ENCODE measurements around the gene TMEM100. TPM values are rescaled to one million over a fixed set of nuclear protein-coding genes. Genes with fewer than 3 reads are reported as not detected.

TMEM100 gene
- polyA plus RNA-seq, 1 donor from 2014 or later, result not detected

GRCh38 chr17:55723488-55723848, 804 bp upstream of the TMEM100 start:
- no peaks in the 10 kb centered on the region for H3K79me2 ChIP-seq (replicated peaks; ENCODE audit: insufficient read depth, low read length)
- H3K27ac ChIP-seq (ENCODE audit: low read length), result no peak overlapping the region
- H2AFZ ChIP-seq (ENCODE audit: low read depth, low read length), result no peak overlapping the region
- no peaks in the 10 kb centered on the region for H3K9me2 ChIP-seq (ENCODE audit: insufficient read depth, low read length)
- TF ChIP-seq SMC3 (conservative IDR thresholded peaks at IDR 0.05; ENCODE audit: poor library complexity) (no peak), EZH2 (IDR thresholded peaks at IDR 0.05; ENCODE audit: borderline replicate concordance, insufficient read depth, low read length, poor library complexity, severe bottlenecking) (no peak), EP300 (conservative IDR thresholded peaks at IDR 0.05; ENCODE audit: poor library complexity, severe bottlenecking) (no peak), POLR2AphosphoS5 (IDR thresholded peaks at IDR 0.05) (no peak), CTCF (IDR thresholded peaks at IDR 0.05; ENCODE audit: poor library complexity, severe bottlenecking) (no peak), RAD21 (conservative IDR thresholded peaks at IDR 0.05) (no peak), TAF1 (IDR thresholded peaks at IDR 0.05; ENCODE audit: low read depth) (no peak), MXI1 (conservative IDR thresholded peaks at IDR 0.05; ENCODE audit: poor library complexity, severe bottlenecking) (no peak)
- TF ChIP-seq, protein P1, sequence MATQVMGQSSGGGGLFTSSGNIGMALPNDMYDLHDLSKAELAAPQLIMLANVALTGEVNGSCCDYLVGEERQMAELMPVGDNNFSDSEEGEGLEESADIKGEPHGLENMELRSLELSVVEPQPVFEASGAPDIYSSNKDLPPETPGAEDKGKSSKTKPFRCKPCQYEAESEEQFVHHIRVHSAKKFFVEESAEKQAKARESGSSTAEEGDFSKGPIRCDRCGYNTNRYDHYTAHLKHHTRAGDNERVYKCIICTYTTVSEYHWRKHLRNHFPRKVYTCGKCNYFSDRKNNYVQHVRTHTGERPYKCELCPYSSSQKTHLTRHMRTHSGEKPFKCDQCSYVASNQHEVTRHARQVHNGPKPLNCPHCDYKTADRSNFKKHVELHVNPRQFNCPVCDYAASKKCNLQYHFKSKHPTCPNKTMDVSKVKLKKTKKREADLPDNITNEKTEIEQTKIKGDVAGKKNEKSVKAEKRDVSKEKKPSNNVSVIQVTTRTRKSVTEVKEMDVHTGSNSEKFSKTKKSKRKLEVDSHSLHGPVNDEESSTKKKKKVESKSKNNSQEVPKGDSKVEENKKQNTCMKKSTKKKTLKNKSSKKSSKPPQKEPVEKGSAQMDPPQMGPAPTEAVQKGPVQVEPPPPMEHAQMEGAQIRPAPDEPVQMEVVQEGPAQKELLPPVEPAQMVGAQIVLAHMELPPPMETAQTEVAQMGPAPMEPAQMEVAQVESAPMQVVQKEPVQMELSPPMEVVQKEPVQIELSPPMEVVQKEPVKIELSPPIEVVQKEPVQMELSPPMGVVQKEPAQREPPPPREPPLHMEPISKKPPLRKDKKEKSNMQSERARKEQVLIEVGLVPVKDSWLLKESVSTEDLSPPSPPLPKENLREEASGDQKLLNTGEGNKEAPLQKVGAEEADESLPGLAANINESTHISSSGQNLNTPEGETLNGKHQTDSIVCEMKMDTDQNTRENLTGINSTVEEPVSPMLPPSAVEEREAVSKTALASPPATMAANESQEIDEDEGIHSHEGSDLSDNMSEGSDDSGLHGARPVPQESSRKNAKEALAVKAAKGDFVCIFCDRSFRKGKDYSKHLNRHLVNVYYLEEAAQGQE (IDR thresholded peaks at IDR 0.05; ENCODE audit: borderline replicate concordance), result no peak
- H3K4me2 ChIP-seq (ENCODE audit: low read length), result no peak overlapping the region
- no peaks in the 10 kb centered on the region for H3K36me3 ChIP-seq (ENCODE audit: insufficient read depth, low read length)
- H3F3A ChIP-seq (ENCODE audit: insufficient read depth, low read length, poor library complexity, severe bottlenecking), result no peaks in the 10 kb centered on the region
- no peaks in the 10 kb centered on the region for H3K9me3 ChIP-seq (ENCODE audit: low read length)
- no peak overlapping the region for H3K4me3 ChIP-seq (ENCODE audit: low read length)
- H3K27me3 ChIP-seq (ENCODE audit: insufficient read depth, low read depth, low read length), result no peaks in the 10 kb centered on the region
- H3K9ac ChIP-seq (ENCODE audit: low read length), result no peak overlapping the region
- no peaks in the 10 kb centered on the region for H4K20me1 ChIP-seq (ENCODE audit: insufficient read depth)

GRCh38 chr17:55722016-55722736, 488 bp downstream of the TMEM100 start:
- Histone ChIP-seq H3K9me3 (ENCODE audit: low read length) (no peaks in the 10 kb centered on the region), H3K9ac (ENCODE audit: low read length) (no peak overlapping the region), H3K27ac (ENCODE audit: low read length) (no peak overlapping the region), H3K79me2 (replicated peaks; ENCODE audit: insufficient read depth, low read length) (no peaks in the 10 kb centered on the region), H3K4me3 (ENCODE audit: low read length) (no peak overlapping the region), H3K4me2 (ENCODE audit: low read length) (no peak overlapping the region), H3K36me3 (ENCODE audit: insufficient read depth, low read length) (no peaks in the 10 kb centered on the region), H4K20me1 (ENCODE audit: insufficient read depth) (no peaks in the 10 kb centered on the region), H3F3A (ENCODE audit: insufficient read depth, low read length, poor library complexity, severe bottlenecking) (no peaks in the 10 kb centered on the region), H3K27me3 (ENCODE audit: insufficient read depth, low read depth, low read length) (no peaks in the 10 kb centered on the region), H3K9me2 (ENCODE audit: insufficient read depth, low read length) (no peaks in the 10 kb centered on the region), H2AFZ (ENCODE audit: low read depth, low read length) (no peak overlapping the region)
- TF ChIP-seq MXI1 (conservative IDR thresholded peaks at IDR 0.05; ENCODE audit: poor library complexity, severe bottlenecking), result no peak
- TF ChIP-seq TAF1 (IDR thresholded peaks at IDR 0.05; ENCODE audit: low read depth), result no peak
- no peak for TF ChIP-seq SMC3 (conservative IDR thresholded peaks at IDR 0.05; ENCODE audit: poor library complexity)
- no peak for TF ChIP-seq EZH2 (IDR thresholded peaks at IDR 0.05; ENCODE audit: borderline replicate concordance, insufficient read depth, low read length, poor library complexity, severe bottlenecking)
- TF ChIP-seq RAD21 (conservative IDR thresholded peaks at IDR 0.05), result no peak
- TF ChIP-seq, protein P1 (IDR thresholded peaks at IDR 0.05; ENCODE audit: borderline replicate concordance), result no peak
- no peak for TF ChIP-seq POLR2AphosphoS5 (IDR thresholded peaks at IDR 0.05)
- TF ChIP-seq CTCF (IDR thresholded peaks at IDR 0.05; ENCODE audit: poor library complexity, severe bottlenecking), result no peak
- TF ChIP-seq EP300 (conservative IDR thresholded peaks at IDR 0.05; ENCODE audit: poor library complexity, severe bottlenecking), result no peak
